H1 (cell line): ENCODE data around the gene UBA3. TPM values are rescaled to one million over a fixed set of nuclear protein-coding genes. Genes with fewer than 3 reads are reported as not detected.

Experiments used
- CTCF ChIA-PET: fragments of 300-600 bp; sonication (Branson Sonifier 250); formaldehyde crosslinking; loops from one replicate; lab custom pipeline; 2021; ENCODE audit not compliant: partially characterized antibody; lab: Charles Lee
- POLR2A ChIA-PET: fragments of 300-600 bp; sonication (Branson Sonifier 250); formaldehyde crosslinking; loops from one replicate; lab custom pipeline; 2021; ENCODE audit warnings: inconsistent platforms; ENCODE audit not compliant: partially characterized antibody; lab: Charles Lee
- DNase-seq, 2 experiments: peaks; one replicate each; pipeline versions ENCODE4 v3.0.0 to v3.0.0-alpha.2; 2010 to 2022; ENCODE audit warnings: low spot score in 2 of 2, low read depth in 1 of 2, mixed read lengths in 1 of 2
- FAIRE-seq: peaks from 2 replicates; lab custom pipeline; 2011; peaks lifted over from hg19 to GRCh38; lab: Jason Lieb, UNC
- H2AFZ ChIP-seq: 2 replicates; pipeline ENCODE4 v1.8.1; 2012; ENCODE audit warnings: low read length, inconsistent platforms
- H2AK5ac ChIP-seq: 2 replicates; pipeline ENCODE4 v1.6.1; 2013; ENCODE audit warnings: low read depth, low read length
- H2BK120ac ChIP-seq: replicated peaks from 2 replicates; pipeline ENCODE3; 2013; ENCODE audit warnings: low read depth, low read length, inconsistent platforms
- H2BK12ac ChIP-seq: 2 replicates; pipeline ENCODE4 v1.6.1; 2013; ENCODE audit warnings: low read depth, low read length
- H2BK15ac ChIP-seq: 2 replicates; pipeline ENCODE4 v1.6.1; 2013; ENCODE audit warnings: low read length
- H2BK20ac ChIP-seq: 2 replicates; pipeline ENCODE4 v1.6.1; 2013; ENCODE audit warnings: low read length
- H2BK5ac ChIP-seq: 2 replicates; pipeline ENCODE4 v1.6.1; 2013; ENCODE audit warnings: low read depth, low read length
- H3K14ac ChIP-seq: 2 replicates; pipeline ENCODE4 v1.6.1; 2013; ENCODE audit warnings: inconsistent platforms; ENCODE audit not compliant: insufficient read length
- H3K18ac ChIP-seq: 2 replicates; pipeline ENCODE4 v1.6.1; 2013; ENCODE audit warnings: low read length; ENCODE audit errors: extremely low read depth
- H3K23ac ChIP-seq: 2 replicates; pipeline ENCODE4 v1.6.1; 2013; ENCODE audit warnings: inconsistent platforms; ENCODE audit not compliant: insufficient read length
- H3K23me2 ChIP-seq: 2 replicates; pipeline ENCODE4 v1.6.1; 2013; ENCODE audit warnings: low read depth, low read length
- H3K27ac ChIP-seq: 2 replicates; pipeline ENCODE4 v1.6.1; 2011; ENCODE audit warnings: low read depth, low read length, inconsistent platforms
- H3K27me3 ChIP-seq, 4 experiments: replicated peaks in 1 of 4; 1 replicate in 1 of 4; 2 replicates in 3 of 4; pipeline versions ENCODE4 v1.6.1 to v1.8.1; 2011 to 2013; ENCODE audit warnings: low read length in 3 of 4, mild to moderate bottlenecking in 3 of 4, inconsistent platforms in 2 of 4, mixed read lengths in 2 of 4, moderate library complexity in 1 of 4; ENCODE audit not compliant: control insufficient read depth in 3 of 4, insufficient read depth in 3 of 4; ENCODE audit errors: extremely low read depth in 1 of 4
- H3K36me3 ChIP-seq, 4 experiments: 2 replicates each; pipeline versions ENCODE4 v1.6.1 to v1.8.1; 2011 to 2013; ENCODE audit warnings: mild to moderate bottlenecking in 4 of 4, low read length in 3 of 4, moderate library complexity in 2 of 4, control low read depth in 1 of 4, inconsistent platforms in 1 of 4; ENCODE audit not compliant: insufficient read depth in 4 of 4, control insufficient read depth in 2 of 4
- H3K4ac ChIP-seq: replicated peaks from 2 replicates; pipeline ENCODE3; 2013; ENCODE audit warnings: low read length, low read depth, mixed read lengths, inconsistent platforms; ENCODE audit not compliant: insufficient read length
- H3K4me1 ChIP-seq, 4 experiments: replicated peaks in 1 of 4; 1 replicate in 1 of 4; 2 replicates in 3 of 4; pipeline versions ENCODE4 v1.6.1 to v1.8.1; 2011 to 2013; ENCODE audit warnings: low read length in 3 of 4, inconsistent platforms in 2 of 4, mixed read lengths in 1 of 4; ENCODE audit not compliant: insufficient read depth in 4 of 4, control insufficient read depth in 3 of 4
- H3K4me2 ChIP-seq, 2 experiments: 2 replicates each; pipeline versions ENCODE4 v1.6.1 to v1.8.1; 2011 to 2013; ENCODE audit warnings: low read depth in 2 of 2, low read length in 2 of 2, control low read depth in 1 of 2, inconsistent platforms in 1 of 2, mild to moderate bottlenecking in 1 of 2; ENCODE audit not compliant: insufficient read depth in 1 of 2
- H3K4me3 ChIP-seq, 4 experiments: fragments of 200-600, 300-600 bp in 1 of 4; sonication (generic), shearing (Covaris generic), sonication (Bioruptor Twin) in 1 of 4; 2 replicates each; pipeline versions ENCODE4 v1.5.1 to v1.8.1; 2011 to 2016; ENCODE audit warnings: low read length in 4 of 4, low read depth in 3 of 4, control low read depth in 2 of 4, inconsistent platforms in 2 of 4, mild to moderate bottlenecking in 2 of 4, mixed read lengths in 1 of 4, moderate library complexity in 1 of 4; ENCODE audit not compliant: insufficient read depth in 2 of 4; ENCODE audit errors: extremely low read depth in 1 of 4
- H3K56ac ChIP-seq: replicated peaks from 2 replicates; pipeline ENCODE3; 2013; ENCODE audit warnings: low read depth, mild to moderate bottlenecking, mixed read lengths, low read length, inconsistent platforms; ENCODE audit not compliant: insufficient read length
- H3K79me1 ChIP-seq: 2 replicates; pipeline ENCODE4 v1.6.1; 2013; ENCODE audit warnings: low read depth, low read length, control low read depth
- H3K79me2 ChIP-seq, 2 experiments: 2 replicates each; pipeline versions ENCODE4 v1.6.1 to v1.8.1; 2012 to 2013; ENCODE audit warnings: low read length in 2 of 2, mild to moderate bottlenecking in 2 of 2, inconsistent platforms in 1 of 2; ENCODE audit not compliant: insufficient read depth in 2 of 2, control insufficient read depth in 1 of 2
- H3K9ac ChIP-seq, 4 experiments: replicated peaks in 1 of 4; 1 replicate in 1 of 4; 2 replicates in 3 of 4; pipeline versions ENCODE4 v1.6.1 to v1.8.1; 2011 to 2013; ENCODE audit warnings: low read depth in 3 of 4, low read length in 3 of 4, control low read depth in 2 of 4, mild to moderate bottlenecking in 2 of 4, moderate library complexity in 2 of 4, inconsistent platforms in 1 of 4; ENCODE audit errors: extremely low read depth in 1 of 4
- H3K9me3 ChIP-seq, 2 experiments: 2 replicates each; pipeline versions ENCODE4 v1.6.1 to v1.8.1; 2012 to 2013; ENCODE audit warnings: mild to moderate bottlenecking in 2 of 2, moderate library complexity in 2 of 2, control low read depth in 1 of 2, inconsistent platforms in 1 of 2, low read depth in 1 of 2, low read length in 1 of 2, mixed read lengths in 1 of 2; ENCODE audit not compliant: insufficient read depth in 2 of 2
- H4K20me1 ChIP-seq, 2 experiments: replicated peaks in 1 of 2; 2 replicates each; pipeline versions ENCODE3 to v1.8.1; 2011 to 2013; ENCODE audit warnings: inconsistent platforms in 2 of 2, low read length in 2 of 2, mild to moderate bottlenecking in 1 of 2; ENCODE audit not compliant: insufficient read depth in 2 of 2, control insufficient read depth in 1 of 2
- H4K5ac ChIP-seq: 2 replicates; pipeline ENCODE4 v1.6.1; 2013; ENCODE audit warnings: low read length, low read depth, mixed read lengths, inconsistent platforms; ENCODE audit not compliant: insufficient read length
- H4K8ac ChIP-seq: 2 replicates; pipeline ENCODE4 v1.8.0; 2013; ENCODE audit warnings: mild to moderate bottlenecking, moderate library complexity, low read length, inconsistent platforms; ENCODE audit not compliant: insufficient read depth; ENCODE audit errors: extremely low read depth
- H4K91ac ChIP-seq: replicated peaks from 2 replicates; pipeline ENCODE3; 2013; ENCODE audit warnings: low read length, mixed read lengths, inconsistent platforms; ENCODE audit not compliant: insufficient read length
- ASH2L ChIP-seq: fragments of 200-600, 300-600 bp; sonication (generic); IDR thresholded peaks from one replicate; pipeline ENCODE4 v1.7.1; 2017; ENCODE audit warnings: low read length
- EP300 ChIP-seq, 2 experiments: IDR thresholded peaks; 1 replicate in 1 of 2; 2 replicates in 1 of 2; pipeline ENCODE4 v1.6.1; 2011 to 2012; ENCODE audit warnings: low read depth in 2 of 2, low read length in 2 of 2, mild to moderate bottlenecking in 2 of 2, borderline replicate concordance in 1 of 2, inconsistent platforms in 1 of 2, moderate library complexity in 1 of 2
- GTF2F1 ChIP-seq: IDR thresholded peaks from 2 replicates; pipeline ENCODE4 v1.6.1; 2012; ENCODE audit warnings: low read depth, low read length, improper control_type of control experiment, borderline replicate concordance
- JUND ChIP-seq: IDR thresholded peaks from 2 replicates; pipeline ENCODE4 v1.6.1; 2011; ENCODE audit warnings: mild to moderate bottlenecking, improper control_type of control experiment, low read length
- KDM4A ChIP-seq: IDR thresholded peaks from one replicate; pipeline ENCODE4 v1.7.1; 2012; ENCODE audit warnings: low read depth, mild to moderate bottlenecking, moderate library complexity, low read length, inconsistent platforms; ENCODE audit not compliant: severe bottlenecking
- KDM5A ChIP-seq: fragments of 200-600 bp; IDR thresholded peaks from 2 replicates; pipeline ENCODE4 v1.7.1; 2012; ENCODE audit warnings: mild to moderate bottlenecking, low read length, inconsistent platforms, mixed read lengths
- NRF1 ChIP-seq: IDR thresholded peaks from 2 replicates; pipeline ENCODE4 v1.6.1; 2011; ENCODE audit warnings: mild to moderate bottlenecking, low read depth, low read length, improper control_type of control experiment
- PHF8 ChIP-seq: fragments of 200-600 bp; sonication (generic); conservative IDR thresholded peaks from 2 replicates; pipeline ENCODE4 v1.7.1; 2012; ENCODE audit warnings: low read depth, mild to moderate bottlenecking, inconsistent platforms, low read length, moderate library complexity
- POLR2A ChIP-seq, 2 experiments: IDR thresholded peaks; 1 replicate in 1 of 2; 2 replicates in 1 of 2; pipeline ENCODE4 v1.6.1; 2011; ENCODE audit warnings: low read depth in 2 of 2, low read length in 2 of 2, mild to moderate bottlenecking in 2 of 2; ENCODE audit errors: control extremely low read depth in 1 of 2
- RFX5 ChIP-seq: IDR thresholded peaks from 2 replicates; pipeline ENCODE4 v1.6.1; 2011; ENCODE audit warnings: low read depth, low read length, improper control_type of control experiment, borderline replicate concordance
- SP4 ChIP-seq: IDR thresholded peaks from 2 replicates; pipeline ENCODE4 v1.6.1; 2012; ENCODE audit warnings: low read length, inconsistent platforms
- YY1 ChIP-seq: IDR thresholded peaks from 2 replicates; pipeline ENCODE4 v1.6.1; 2011; ENCODE audit warnings: low read depth, mild to moderate bottlenecking, low read length
- WGBS, 2 experiments: shearing (Covaris generic) in 1 of 2; methylation state at CpG; one replicate each; pipeline versions ENCODE4 v1.1.6 to v1.1.7; 2013 to 2015; ENCODE audit warnings: low lambda C conversion rate in 2 of 2, mixed read lengths in 2 of 2, inconsistent platforms in 1 of 2, low coverage in 1 of 2, missing lambda C conversion rate in 1 of 2; ENCODE audit not compliant: insufficient replicate concordance in 2 of 2, insufficient coverage in 1 of 2, insufficient read length in 1 of 2; ENCODE audit errors: extremely low coverage in 1 of 2, missing lambda C conversion rate in 1 of 2; 5-methylcytosine and 5-hydroxymethylcytosine counted together
- polyA plus RNA-seq, 7 experiments: library from polyadenylated mRNA; depleted of rRNA in 3 of 7; stranded (reverse) in 5 of 7; unstranded in 2 of 7; fragments of >200 nt in 5 of 7; fragments of 200-250 nt in 2 of 7; gene quantifications; 1 replicate in 5 of 7; 2 replicates in 1 of 7; 4 replicates in 1 of 7; pipeline versions ENCODE4 v1.2.1 to v1.2.3, GENCODE V29; 2011 to 2013; ENCODE audit warnings: missing spikeins in 2 of 7, mixed read lengths in 2 of 7
- total RNA-seq: library from RNA; stranded (reverse); fragmentation: NEBNext Ultra II Directional; extraction: Animal tissue kit (Norgen Biotek cat#: 25700); gene quantifications from 2 replicates; pipeline ENCODE4 v1.2.1, GENCODE V29; 2021

Gene UBA3
- total and polyA plus RNA-seq, 2 of the 8 experiments (the other 6 are each of a cell fraction or from before 2014, with no cell fraction given), result 40.8 to 97.8 TPM

GRCh38 chr3:69079269-69080159 is 651 bp downstream of the UBA3 start:
- no peak for DNase-seq
- POLR2A ChIA-PET, result interaction anchor here (0.7 to 1.9 kb wide), 7 partner anchors 9 to 66 kb away, joined by 3 to 5 read pairs (median 4); partner anchors contain the start of genes EOGT and TMF1
- WGBS, 2 experiments, result 32% methylated on average over 12 of the region's 29 CpGs; no CpG with 5 or more reads in 1 of the 2 experiments
- TF ChIP-seq GTF2F1 (no peak), YY1 (no peak), JUND (no peak), ASH2L (peak; percentile 66), RFX5 (no peak), PHF8 (peak; percentile 73), NRF1 (no peak), SP4 (no peak), KDM4A (peak; percentile 39), KDM5A (no peak), POLR2A (IDR thresholded peaks at IDR 0.05; ENCODE audit: control extremely low read depth in 1 of 2, low read depth in 2 of 2, low read length in 2 of 2) (peak in 1 of 2 experiments; percentile 11; a peak in 1 of 3 replicates), EP300 (IDR thresholded peaks at IDR 0.05; ENCODE audit: borderline replicate concordance in 1 of 2, low read depth in 2 of 2, low read length in 2 of 2) (no peak)

More at GRCh38 chr3:69079269-69080159, 651 bp downstream of the UBA3 start:
- Histone ChIP-seq H3K14ac (no peak overlapping the region), H4K20me1 (no peaks in the 10 kb centered on the region), H3K36me3 (no peaks in the 10 kb centered on the region; a peak in 2 of 8 replicates), H4K5ac (no peak overlapping the region), H2BK120ac (no peak overlapping the region), H4K91ac (no peak overlapping the region), H3K27me3 (no peaks in the 10 kb centered on the region), H3K4me1 (peaks cover 0 to 15% (median 4%) of the 10 kb centered on the region in 4 experiments; a peak in 3 of 7 replicates), H3K79me2 (peaks cover 0 to 25% of the 10 kb centered on the region in 2 experiments; a peak in 2 of 4 replicates), H3K79me1 (peaks cover 2% of the 10 kb centered on the region; the same call in 1 of the 2 replicates), H4K8ac (peak overlapping the region; percentile 88), H3K4me2 (peak overlapping the region; percentile 69 to 77), H2BK15ac (no peak overlapping the region), H3K9me3 (no peaks in the 10 kb centered on the region), H2BK5ac (no peak overlapping the region), H3K9ac (peak overlapping the region; percentile 35 to 82 (median 64); a peak in 6 of 7 replicates), H3K23ac (no peak overlapping the region), H2AK5ac (no peak overlapping the region), H3K18ac (no peak overlapping the region; the same call in 1 of the 2 replicates), H2BK12ac (no peak overlapping the region), H2BK20ac (no peak overlapping the region), H3K27ac (peak overlapping the region; percentile 57; the same call in 1 of the 2 replicates), H2AFZ (no peak overlapping the region), H3K23me2 (peaks cover 4% of the 10 kb centered on the region), H3K4me3 (peak overlapping the region; percentile 74 to 84 (median 77)), H3K4ac (no peak overlapping the region), H3K56ac (no peak overlapping the region)
- CTCF ChIA-PET, result no interaction called here
- FAIRE-seq, result no peak
